AG09319 (cell line): ENCODE data around the gene CD83.

ENCODE experiments used
- DNase-seq: peaks from one replicate; pipeline ENCODE4 v3.0.0-alpha.2; 2010; ENCODE audit warnings: low read depth; ENCODE audit errors: extremely low read depth
- TF ChIP-seq, protein P1 (sequence below): IDR thresholded peaks from 2 replicates; pipeline ENCODE4 v1.5.1; 2011; ENCODE audit warnings: low read depth, mild to moderate bottlenecking, inconsistent platforms, low read length, moderate library complexity

The CD83 gene

DNA sequence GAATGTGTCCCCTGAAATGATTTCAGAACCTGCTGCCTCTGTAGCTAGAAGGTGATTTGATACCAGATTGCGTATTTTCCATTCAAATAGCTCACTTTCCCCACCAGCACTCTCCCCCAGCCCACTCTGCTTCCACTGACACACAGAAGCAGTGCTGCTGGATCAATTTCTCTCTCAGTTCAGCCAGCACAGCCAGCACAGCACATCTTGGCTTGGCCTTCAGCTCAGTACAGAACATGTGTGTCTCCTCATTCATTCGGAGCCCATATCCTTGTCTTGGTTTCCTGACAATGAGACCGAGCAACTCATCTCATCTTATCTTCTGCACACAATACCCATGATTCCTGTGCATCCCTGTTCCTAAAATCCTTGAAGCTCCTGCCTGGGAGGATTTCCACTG, 33.8 kb upstream of the CD83 start:
- TF ChIP-seq, protein P1, sequence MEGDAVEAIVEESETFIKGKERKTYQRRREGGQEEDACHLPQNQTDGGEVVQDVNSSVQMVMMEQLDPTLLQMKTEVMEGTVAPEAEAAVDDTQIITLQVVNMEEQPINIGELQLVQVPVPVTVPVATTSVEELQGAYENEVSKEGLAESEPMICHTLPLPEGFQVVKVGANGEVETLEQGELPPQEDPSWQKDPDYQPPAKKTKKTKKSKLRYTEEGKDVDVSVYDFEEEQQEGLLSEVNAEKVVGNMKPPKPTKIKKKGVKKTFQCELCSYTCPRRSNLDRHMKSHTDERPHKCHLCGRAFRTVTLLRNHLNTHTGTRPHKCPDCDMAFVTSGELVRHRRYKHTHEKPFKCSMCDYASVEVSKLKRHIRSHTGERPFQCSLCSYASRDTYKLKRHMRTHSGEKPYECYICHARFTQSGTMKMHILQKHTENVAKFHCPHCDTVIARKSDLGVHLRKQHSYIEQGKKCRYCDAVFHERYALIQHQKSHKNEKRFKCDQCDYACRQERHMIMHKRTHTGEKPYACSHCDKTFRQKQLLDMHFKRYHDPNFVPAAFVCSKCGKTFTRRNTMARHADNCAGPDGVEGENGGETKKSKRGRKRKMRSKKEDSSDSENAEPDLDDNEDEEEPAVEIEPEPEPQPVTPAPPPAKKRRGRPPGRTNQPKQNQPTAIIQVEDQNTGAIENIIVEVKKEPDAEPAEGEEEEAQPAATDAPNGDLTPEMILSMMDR: no peak

DNA sequence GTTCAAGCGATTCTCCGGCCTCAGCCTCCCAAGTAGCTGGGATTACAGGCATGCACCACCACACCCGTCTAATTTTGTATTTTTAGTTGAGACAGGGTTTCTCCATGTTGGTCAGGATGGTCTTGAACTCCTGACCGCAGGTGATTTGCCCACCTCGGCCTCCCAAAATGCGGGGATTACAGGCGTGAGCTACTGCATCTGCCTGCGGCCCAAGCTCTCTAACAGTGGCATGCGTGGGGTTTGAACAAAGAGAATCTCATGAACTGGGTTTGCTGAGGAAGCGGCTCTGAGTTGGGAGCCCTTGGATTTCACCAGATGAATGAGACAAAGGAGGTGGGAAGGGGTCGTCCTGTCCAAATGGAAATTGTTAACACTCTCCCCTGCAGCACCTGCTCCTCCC, 33.2 kb upstream of the CD83 start:
- no peak for DNase-seq
- TF ChIP-seq, protein P1: no peak

More for the DNA sequence above, 33.8 kb upstream of the CD83 start:
- no peak for DNase-seq

DNA sequence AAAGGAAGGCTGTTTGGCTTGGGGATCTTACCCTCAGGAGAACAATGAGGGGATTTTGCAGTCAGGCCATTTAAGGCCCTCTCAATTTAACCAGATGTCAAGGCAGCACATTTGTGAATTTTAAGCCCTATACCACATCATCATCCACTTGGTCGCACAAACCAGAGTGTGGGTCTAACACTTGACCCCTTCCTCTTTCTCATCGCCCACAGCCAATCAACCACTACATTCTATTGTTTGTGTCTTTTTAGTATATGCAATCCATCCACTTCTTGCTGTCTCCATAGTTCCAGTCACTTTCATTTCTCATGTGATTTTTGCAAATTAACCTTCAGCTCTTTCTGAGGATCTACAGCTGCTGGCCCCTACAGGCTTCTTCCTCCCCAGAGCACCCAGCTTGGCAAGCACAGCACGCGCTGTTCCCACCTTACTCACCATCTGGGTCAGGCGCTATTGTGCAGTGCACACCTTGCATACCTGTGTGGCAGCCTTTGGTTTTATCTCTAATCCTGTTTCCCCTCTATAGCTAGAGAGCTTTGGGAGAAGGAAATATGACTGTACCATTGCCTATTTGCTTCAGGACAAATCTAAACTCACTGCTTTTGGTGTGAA, 32.3 kb upstream of the CD83 start:
- TF ChIP-seq, protein P1: no peak
- DNase-seq: no peak

DNA sequence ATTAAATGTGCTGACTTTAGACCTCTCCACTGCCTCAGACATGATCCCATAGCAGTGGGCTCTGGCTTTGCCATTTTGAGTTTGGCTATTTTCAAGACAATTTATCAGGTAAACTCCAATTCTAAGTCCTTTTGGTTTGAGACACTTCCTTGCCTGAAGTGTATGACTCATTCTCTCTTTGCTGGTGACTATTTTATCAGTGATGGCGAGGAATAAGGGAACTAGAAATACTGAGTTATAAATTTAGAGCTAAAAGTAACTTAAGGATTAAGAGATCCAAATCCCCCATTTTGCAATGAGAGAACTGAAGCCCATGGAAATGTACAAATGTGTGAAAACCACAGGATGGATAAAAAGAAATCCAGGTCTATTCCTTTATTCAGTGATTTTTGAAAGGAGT, 30.9 kb upstream of the CD83 start:
- no peak for DNase-seq
- TF ChIP-seq, protein P1: no peak

DNA sequence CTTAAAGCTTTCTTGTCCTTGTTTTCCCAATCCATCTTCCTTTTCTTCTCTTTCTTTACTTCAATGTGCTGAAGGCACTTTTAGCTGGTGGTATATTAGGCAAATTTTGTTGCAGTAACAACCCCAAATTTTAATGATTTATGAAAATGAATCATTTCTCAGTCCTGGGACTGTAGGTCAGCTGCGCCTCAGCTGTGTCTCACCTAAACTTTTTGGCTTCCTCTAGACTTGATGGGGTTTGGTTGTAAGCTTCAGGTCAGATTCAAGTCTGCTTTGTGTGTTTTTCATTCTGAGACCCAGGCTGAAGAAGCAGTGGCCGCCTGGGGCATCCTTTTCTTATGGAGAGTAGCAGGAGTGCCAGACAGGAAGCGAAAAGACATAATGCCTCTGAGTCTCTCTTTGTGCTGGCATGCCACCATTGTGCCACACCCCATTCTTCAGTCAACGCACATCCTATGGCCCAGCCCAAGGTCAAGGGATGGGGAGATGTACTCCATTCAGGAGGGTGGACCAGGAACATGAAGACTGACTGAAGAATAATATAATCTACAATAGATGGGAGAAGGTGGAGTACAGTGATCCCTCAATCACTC, 28.9 kb upstream of the CD83 start:
- DNase-seq: no peak
- TF ChIP-seq, protein P1: no peak

DNA sequence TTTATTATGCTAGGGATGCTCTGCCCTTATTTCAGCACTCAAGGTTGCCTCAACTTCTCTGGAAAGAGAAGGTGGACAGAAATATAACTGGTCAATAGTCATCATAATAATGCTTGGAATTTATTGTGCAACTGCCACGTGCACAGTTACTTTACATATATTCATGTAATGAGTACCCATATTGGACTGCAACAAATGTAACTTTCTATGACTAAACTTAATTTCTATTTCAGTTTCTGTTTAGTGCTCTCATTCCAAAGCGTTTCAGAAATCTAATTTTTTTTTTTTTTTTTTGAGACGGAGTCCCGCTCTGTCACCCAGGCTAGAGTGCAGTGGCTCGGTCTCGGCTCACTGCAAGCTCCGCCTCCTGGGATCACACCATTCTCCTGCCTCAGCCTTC, 28.3 kb upstream of the CD83 start:
- TF ChIP-seq, protein P1: no peak
- no peak for DNase-seq

DNA sequence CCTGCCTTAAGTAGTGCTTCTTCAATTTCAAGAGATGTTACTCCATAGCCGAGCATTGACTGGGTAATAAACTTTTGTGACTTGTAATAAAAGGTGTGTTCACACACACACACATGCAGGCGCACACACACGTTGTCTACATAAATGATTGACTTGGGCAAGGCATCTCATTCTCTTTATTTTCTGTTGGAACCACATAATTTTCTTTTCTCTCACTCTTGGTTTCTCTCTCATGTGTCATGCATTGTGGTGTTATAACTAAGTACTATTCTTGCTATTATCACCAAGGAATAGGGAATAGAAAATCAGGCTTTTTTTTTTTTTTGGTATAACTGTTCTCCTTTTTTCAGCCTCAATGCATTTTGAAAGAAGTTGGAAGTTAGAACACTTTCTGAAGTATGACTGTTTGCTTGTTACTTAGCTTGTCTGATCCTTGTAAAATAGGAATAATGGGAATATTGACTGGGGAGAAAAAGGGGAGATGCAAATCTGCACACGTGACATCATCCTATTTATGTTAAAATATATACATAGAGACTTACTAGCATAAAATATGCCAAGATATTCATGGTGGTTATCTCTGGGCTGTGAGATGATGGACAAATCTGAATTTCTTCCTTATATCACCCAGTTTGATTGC, 26.1 kb upstream of the CD83 start:
- DNase-seq: no peak
- TF ChIP-seq, protein P1: no peak
